A549 (cell line): ENCODE results near the gene RBP3.

Source experiments
- BHLHE40 ChIP-seq: IDR thresholded peaks from 2 replicates; pipeline ENCODE4 v1.6.1; 2012; ENCODE audit warnings: low read depth, low read length, inconsistent platforms
- CHD2 ChIP-seq: fragments of 150-350 bp; IDR thresholded peaks from 2 replicates; pipeline ENCODE4 v1.6.1; 2014; ENCODE audit warnings: low read length; ENCODE audit not compliant: partially characterized antibody
- CTCF ChIP-seq: fragments of >200 bp; sonication (Bioruptor Twin); formaldehyde crosslinking; IDR thresholded peaks from 3 replicates; pipeline ENCODE4 v1.5.1; 2016
- ELK1 ChIP-seq: fragments of 150-350 bp; IDR thresholded peaks from 2 replicates; pipeline ENCODE4 v1.6.1; 2014; ENCODE audit warnings: low read depth, mild to moderate bottlenecking, low read length
- ESRRA ChIP-seq: fragments of 150-350 bp; IDR thresholded peaks from 2 replicates; pipeline ENCODE4 v1.6.1; 2014; ENCODE audit warnings: mild to moderate bottlenecking, low read length, borderline replicate concordance
- HMGXB4 ChIP-seq: fragments of 250-450 bp; sonication (Bioruptor Pico); IDR thresholded peaks from 2 replicates; pipeline ENCODE4 v1.5.0; 2021; ENCODE audit warnings: mild to moderate bottlenecking, moderate library complexity, borderline replicate concordance
- JUN ChIP-seq, 2 experiments: fragments of >200 bp; sonication (Bioruptor Twin); formaldehyde crosslinking; IDR thresholded peaks; 2 replicates in 1 of 2; 3 replicates in 1 of 2; pipeline ENCODE4 v1.6.1; 2016 to 2017
- MAFK ChIP-seq: fragments of 450-650 bp; IDR thresholded peaks from 2 replicates; pipeline ENCODE4 v1.6.1; 2014; ENCODE audit not compliant: partially characterized antibody
- MAX ChIP-seq: IDR thresholded peaks from 2 replicates; pipeline ENCODE4 v1.6.1; 2012
- MYC ChIP-seq: IDR thresholded peaks from 2 replicates; pipeline ENCODE4 v1.6.1; 2012; ENCODE audit warnings: mild to moderate bottlenecking, inconsistent platforms, low read length, improper control_type of control experiment, borderline replicate concordance
- POLR2A ChIP-seq: IDR thresholded peaks from 2 replicates; pipeline ENCODE4 v1.6.1; 2012; ENCODE audit warnings: mild to moderate bottlenecking, low read length
- RARB ChIP-seq: fragments of 250-450 bp; sonication (Bioruptor Pico); IDR thresholded peaks from 2 replicates; pipeline ENCODE4 v1.8.0; 2021; ENCODE audit warnings: mild to moderate bottlenecking, moderate library complexity
- REST ChIP-seq: fragments of 200-600 bp; sonication (generic); IDR thresholded peaks from 2 replicates; pipeline ENCODE4 v1.6.1; 2016; ENCODE audit warnings: antibody characterized with exemption, mild to moderate bottlenecking, moderate library complexity
- SREBF2 ChIP-seq: fragments of 450-650 bp; IDR thresholded peaks from 2 replicates; pipeline ENCODE4 v1.6.1; 2014; ENCODE audit warnings: mild to moderate bottlenecking, moderate library complexity

GRCh38 chr10:47381103-47381395, 32.9 kb downstream of the RBP3 start:
- no peak for TF ChIP-seq CTCF
- TF ChIP-seq ESRRA: no peak
- no peak for TF ChIP-seq REST
- no peak for TF ChIP-seq MAX
- TF ChIP-seq MAFK: no peak
- no peak for TF ChIP-seq BHLHE40
- TF ChIP-seq JUN (IDR thresholded peaks at IDR 0.05): no peak
- TF ChIP-seq ELK1: no peak
- no peak for TF ChIP-seq MYC
- TF ChIP-seq SREBF2: no peak
- TF ChIP-seq CHD2: no peak
- TF ChIP-seq POLR2A: no peak
- no peak for TF ChIP-seq HMGXB4 (CRISPR knock-in tag)
- no peak for TF ChIP-seq RARB (CRISPR knock-in tag)
